Endodermal cell (in vitro differentiated cells): ENCODE results near the gene P2RX7. TPM values are rescaled to one million over a fixed set of nuclear protein-coding genes. Genes with fewer than 3 reads are reported as not detected.
"Not testable (repeated sequence)": the region's sequence is repeated elsewhere in the genome, so short reads cannot be mapped to it uniquely, and the experiment has no call there.

Experiments used
- DNase-seq: peaks from one replicate; pipeline ENCODE4 v3.0.0-alpha.2; 2017
- H3K27ac ChIP-seq: 2 replicates; pipeline ENCODE4 v1.5.1; 2013; ENCODE audit warnings: mild to moderate bottlenecking, low read depth, low read length, moderate library complexity
- H3K27me3 ChIP-seq: 2 replicates; pipeline ENCODE4 v1.6.1; 2013; ENCODE audit warnings: mild to moderate bottlenecking, low read length, moderate library complexity; ENCODE audit not compliant: insufficient read depth, control insufficient read depth, poor library complexity, severe bottlenecking
- H3K36me3 ChIP-seq: 2 replicates; pipeline ENCODE4 v1.7.0; 2013; ENCODE audit warnings: mild to moderate bottlenecking, low read length, moderate library complexity; ENCODE audit not compliant: control insufficient read depth, insufficient read depth
- H3K4me1 ChIP-seq: one replicate; pipeline ENCODE4 v1.7.0; 2013; ENCODE audit warnings: low read length; ENCODE audit not compliant: control insufficient read depth, insufficient read depth
- H3K4me3 ChIP-seq: 2 replicates; pipeline ENCODE4 v1.5.1; 2013; ENCODE audit warnings: mild to moderate bottlenecking, low read length, moderate library complexity
- H3K9ac ChIP-seq: 2 replicates; pipeline ENCODE4 v1.6.1; 2013; ENCODE audit warnings: mild to moderate bottlenecking, low read length, moderate library complexity; ENCODE audit not compliant: poor library complexity, severe bottlenecking; ENCODE audit errors: extremely low read depth
- H3K9me3 ChIP-seq: 2 replicates; pipeline ENCODE4 v1.6.1; 2013; ENCODE audit warnings: mild to moderate bottlenecking, low read length, moderate library complexity; ENCODE audit not compliant: control insufficient read depth
- H3K27ac Mint-ChIP-seq: 2 replicates; pipeline ENCODE4 v1.8.0; 2020; ENCODE audit warnings: mixed read lengths
- H3K27me3 Mint-ChIP-seq: 2 replicates; pipeline ENCODE4 v1.8.0; 2021; ENCODE audit warnings: mild to moderate bottlenecking, mixed read lengths; ENCODE audit not compliant: insufficient read depth
- H3K36me3 Mint-ChIP-seq: 2 replicates; pipeline ENCODE4 v1.8.0; 2020; ENCODE audit warnings: low read depth, mixed read lengths
- H3K4me1 Mint-ChIP-seq: 2 replicates; pipeline ENCODE4 v1.8.0; 2020; ENCODE audit warnings: mixed read lengths
- H3K4me3 Mint-ChIP-seq: 2 replicates; pipeline ENCODE4 v1.8.0; 2020; ENCODE audit warnings: mild to moderate bottlenecking, moderate library complexity, mixed read lengths
- H3K9me3 Mint-ChIP-seq: 2 replicates; pipeline ENCODE4 v1.8.0; 2020; ENCODE audit warnings: mild to moderate bottlenecking, mixed read lengths
- WGBS, 2 experiments: methylation state at CpG; one replicate each; pipeline versions ENCODE4 v1.1.5 to v1.1.7; 2013; ENCODE audit warnings: missing lambda C conversion rate in 2 of 2, mixed read lengths in 1 of 2; ENCODE audit not compliant: insufficient coverage in 1 of 2, insufficient read length in 1 of 2; 5-methylcytosine and 5-hydroxymethylcytosine counted together
- total RNA-seq, 2 donors: library from RNA; stranded (reverse); fragmentation: NEBNext Ultra II Directional in 1 of 2; extraction: Animal tissue kit (Norgen Biotek cat#: 25700) in 1 of 2; gene quantifications; 2 replicates in 1 of 2; 3 replicates in 1 of 2; pipeline ENCODE4 v1.2.1, GENCODE V29; 2021
- TF ChIP-seq, protein P1 (sequence below): fragments of 200-600 bp; sonication (generic); conservative IDR thresholded peaks from 2 replicates; pipeline ENCODE4 v1.5.0; 2021; ENCODE audit warnings: antibody characterized with exemption, mild to moderate bottlenecking

The P2RX7 gene
- total RNA-seq, 2 donors from 2014 or later: 0.18 TPM; not detected in 1

DNA sequence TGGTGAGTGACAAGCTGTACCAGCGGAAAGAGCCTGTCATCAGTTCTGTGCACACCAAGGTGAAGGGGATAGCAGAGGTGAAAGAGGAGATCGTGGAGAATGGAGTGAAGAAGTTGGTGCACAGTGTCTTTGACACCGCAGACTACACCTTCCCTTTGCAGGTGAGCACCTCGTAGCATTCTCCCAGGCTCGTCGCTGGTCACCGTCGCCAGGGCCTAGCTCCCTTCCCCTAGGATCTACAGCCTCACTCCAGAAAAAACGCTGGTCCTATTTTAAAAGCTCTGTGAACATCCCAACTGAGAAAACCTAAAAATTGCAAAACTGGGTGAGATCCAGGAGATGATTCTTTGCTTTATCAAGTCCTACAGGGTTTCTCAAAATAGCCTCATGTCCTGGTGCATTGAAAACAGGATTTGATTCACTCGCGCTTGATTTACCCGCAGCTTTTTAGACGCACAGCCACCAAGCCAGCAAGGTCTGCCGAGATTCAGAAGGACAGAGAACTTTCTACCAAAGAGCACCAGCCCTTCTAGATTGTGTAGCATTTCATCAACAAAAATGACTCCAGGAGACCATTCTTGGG lies 22.2 kb downstream of the P2RX7 start:
- peaks cover 9% of the 10 kb centered on the region for H3K9me3 Mint-ChIP-seq
- Histone ChIP-seq H3K4me3 (no peak overlapping the region), H3K4me1 (no peaks in the 10 kb centered on the region), H3K27ac (no peak overlapping the region), H3K27me3 (peaks cover 35% of the 10 kb centered on the region), H3K36me3 (no peaks in the 10 kb centered on the region), H3K9me3 (peaks cover 3% of the 10 kb centered on the region), H3K9ac (no peak overlapping the region)
- DNase-seq: no peak
- 87 to 92% methylated on average over 14 of the region's 14 CpGs for WGBS, 2 experiments
- H3K27ac Mint-ChIP-seq: no peak overlapping the region
- H3K4me1 Mint-ChIP-seq: no peaks in the 10 kb centered on the region
- TF ChIP-seq, protein P1, sequence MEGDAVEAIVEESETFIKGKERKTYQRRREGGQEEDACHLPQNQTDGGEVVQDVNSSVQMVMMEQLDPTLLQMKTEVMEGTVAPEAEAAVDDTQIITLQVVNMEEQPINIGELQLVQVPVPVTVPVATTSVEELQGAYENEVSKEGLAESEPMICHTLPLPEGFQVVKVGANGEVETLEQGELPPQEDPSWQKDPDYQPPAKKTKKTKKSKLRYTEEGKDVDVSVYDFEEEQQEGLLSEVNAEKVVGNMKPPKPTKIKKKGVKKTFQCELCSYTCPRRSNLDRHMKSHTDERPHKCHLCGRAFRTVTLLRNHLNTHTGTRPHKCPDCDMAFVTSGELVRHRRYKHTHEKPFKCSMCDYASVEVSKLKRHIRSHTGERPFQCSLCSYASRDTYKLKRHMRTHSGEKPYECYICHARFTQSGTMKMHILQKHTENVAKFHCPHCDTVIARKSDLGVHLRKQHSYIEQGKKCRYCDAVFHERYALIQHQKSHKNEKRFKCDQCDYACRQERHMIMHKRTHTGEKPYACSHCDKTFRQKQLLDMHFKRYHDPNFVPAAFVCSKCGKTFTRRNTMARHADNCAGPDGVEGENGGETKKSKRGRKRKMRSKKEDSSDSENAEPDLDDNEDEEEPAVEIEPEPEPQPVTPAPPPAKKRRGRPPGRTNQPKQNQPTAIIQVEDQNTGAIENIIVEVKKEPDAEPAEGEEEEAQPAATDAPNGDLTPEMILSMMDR: no peak
- no peak overlapping the region for H3K4me3 Mint-ChIP-seq
- H3K36me3 Mint-ChIP-seq: no peaks in the 10 kb centered on the region
- H3K27me3 Mint-ChIP-seq: peaks cover 36% of the 10 kb centered on the region

DNA sequence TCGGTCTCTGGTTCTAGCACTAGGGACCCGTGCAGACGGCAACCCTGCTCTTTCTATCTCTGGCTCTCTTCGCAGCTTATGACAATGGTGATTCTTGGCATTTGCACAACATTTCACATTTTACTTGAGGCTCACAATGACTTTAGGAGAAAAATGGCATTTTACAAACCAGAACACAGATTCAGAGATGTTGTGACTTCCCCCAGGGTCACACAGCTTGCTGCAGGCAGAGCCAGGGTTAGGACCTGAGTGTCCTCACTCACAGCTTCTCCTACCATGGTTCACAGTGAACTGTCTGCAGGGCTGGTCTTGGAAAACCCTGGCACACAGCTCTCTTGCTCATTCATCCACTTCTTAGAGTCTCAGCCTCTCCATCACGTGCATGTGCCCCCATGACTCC lies 23.7 kb downstream of the P2RX7 start:
- H3K27me3 Mint-ChIP-seq: peaks cover 39% of the 10 kb centered on the region
- H3K36me3 ChIP-seq: no peaks in the 10 kb centered on the region
- DNase-seq: no peak
- 92% methylated on average over 5 of the region's 5 CpGs for WGBS, 2 experiments
- peaks cover 9% of the 10 kb centered on the region for H3K9me3 Mint-ChIP-seq
- no peak overlapping the region for H3K27ac ChIP-seq
- H3K9me3 ChIP-seq: peaks cover 3% of the 10 kb centered on the region
- TF ChIP-seq, protein P1: no peak
- H3K4me3 Mint-ChIP-seq: no peak overlapping the region
- no peaks in the 10 kb centered on the region for H3K4me1 Mint-ChIP-seq
- no peak overlapping the region for H3K4me3 ChIP-seq
- no peak overlapping the region for H3K9ac ChIP-seq
- H3K36me3 Mint-ChIP-seq: no peaks in the 10 kb centered on the region
- H3K4me1 ChIP-seq: no peaks in the 10 kb centered on the region
- H3K27me3 ChIP-seq: peaks cover 48% of the 10 kb centered on the region
- no peak overlapping the region for H3K27ac Mint-ChIP-seq

DNA sequence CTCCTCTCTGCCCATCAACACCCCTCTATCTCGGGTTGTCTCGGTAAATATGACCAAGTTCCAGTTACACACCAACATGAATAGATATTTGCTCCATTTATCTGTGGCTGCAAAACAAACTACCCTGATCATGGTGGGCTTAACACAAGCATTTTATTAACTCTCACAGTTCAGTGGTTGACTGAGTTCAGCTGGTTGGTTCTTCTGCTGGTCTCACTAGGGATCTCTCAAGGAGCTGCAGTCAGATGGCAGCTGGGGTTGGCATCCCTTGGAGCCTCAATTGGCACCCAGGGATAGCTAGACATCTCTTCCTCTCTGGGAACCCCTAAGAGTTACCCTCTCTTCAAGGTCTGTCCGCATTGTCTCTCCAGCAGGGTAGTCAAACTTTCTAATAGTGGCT lies 25.4 kb downstream of the P2RX7 start:
- 98 to 100% methylated on average over 2 to 3 of the region's 3 CpGs for WGBS, 2 experiments
- H3K36me3 ChIP-seq: no peaks in the 10 kb centered on the region
- no peak overlapping the region for H3K27ac ChIP-seq
- Mint-ChIP-seq H3K4me3 (no peak overlapping the region), H3K27ac (no peak overlapping the region), H3K9me3 (peaks cover 9% of the 10 kb centered on the region), H3K36me3 (no peaks in the 10 kb centered on the region), H3K27me3 (peaks cover 42% of the 10 kb centered on the region), H3K4me1 (no peaks in the 10 kb centered on the region)
- H3K4me1 ChIP-seq: no peaks in the 10 kb centered on the region
- H3K9me3 ChIP-seq: peaks cover 3% of the 10 kb centered on the region
- TF ChIP-seq, protein P1: no peak
- no peak for DNase-seq
- H3K4me3 ChIP-seq: no peak overlapping the region
- H3K27me3 ChIP-seq: peaks cover 63% of the 10 kb centered on the region
- H3K9ac ChIP-seq: no peak overlapping the region

GRCh38 chr12:121158728-121159351 lies 26.2 kb downstream of the P2RX7 start:
- not testable (repeated sequence) for H3K9ac ChIP-seq, DNase-seq, H3K9me3 ChIP-seq, H3K4me1 Mint-ChIP-seq, H3K27ac Mint-ChIP-seq, H3K27ac ChIP-seq, H3K36me3 ChIP-seq, H3K9me3 Mint-ChIP-seq, H3K4me3 Mint-ChIP-seq, H3K4me3 ChIP-seq, H3K36me3 Mint-ChIP-seq, H3K4me1 ChIP-seq
- peaks cover 70% of the 10 kb centered on the region for H3K27me3 ChIP-seq
- WGBS, 2 experiments: 88 to 100% methylated on average over 3 to 5 of the region's 5 CpGs
- peaks cover 42% of the 10 kb centered on the region for H3K27me3 Mint-ChIP-seq
